Right ventricle myocardium inferior (tissue), 1 donor: ENCODE results near the gene GOT2. TPM values are rescaled to one million over a fixed set of nuclear protein-coding genes. Genes with fewer than 3 reads are reported as not detected.
"Not testable (repeated sequence)": the region's sequence is repeated elsewhere in the genome, so short reads cannot be mapped to it uniquely, and the experiment has no call there.

Experiments
- ATAC-seq: fragments of 200-7000 bp; cut with Tn5 transposase; one replicate; pipeline ENCODE4 v1.9.1; 2020; ENCODE audit warnings: mild to moderate bottlenecking, moderate library complexity
- DNase-seq: peaks from one replicate; pipeline ENCODE4 v3.0.0; 2021; ENCODE audit errors: missing footprints
- intact Hi-C: fragments of 100-400 bp; cut with DNase I; formaldehyde crosslinking; loops from one replicate; pipeline ENCODE4 v1.11.0; 2022
- total RNA-seq: library from RNA; stranded (reverse); fragmentation: NEBNext Ultra II Directional; extraction: Animal tissue kit (Norgen Biotek cat#: 25700); gene quantifications from one replicate; pipeline ENCODE4 v1.2.1, GENCODE V29; 2021
- donor health status: DM: no; HTN: yes; CAD: no; lungs with severe emphysema.

Gene GOT2
- total RNA-seq, 1 donor from 2014 or later, result 524 TPM

DNA sequence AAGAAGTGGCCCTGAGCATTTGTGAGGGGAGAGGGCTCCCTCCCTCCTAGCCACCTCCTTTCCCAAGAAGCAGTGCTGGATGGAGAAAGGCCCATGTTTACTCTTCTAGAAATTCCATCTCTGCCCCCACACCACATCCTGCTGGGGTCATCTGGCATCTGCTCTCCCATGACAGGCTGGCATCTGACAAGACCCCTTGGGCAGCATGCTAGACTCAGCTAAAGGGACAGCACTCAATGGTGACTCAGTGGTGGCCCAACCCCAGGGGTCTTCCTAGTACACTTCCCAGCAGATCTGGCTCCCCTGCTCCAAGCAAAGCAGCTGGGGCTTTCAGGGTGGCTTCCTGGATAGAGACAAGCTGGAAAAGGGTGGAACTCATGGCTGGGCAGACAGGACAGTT, 63.9 kb downstream of the GOT2 start:
- ATAC-seq, result no peak
- intact Hi-C loops, result no loop called here
- no peak for DNase-seq

DNA sequence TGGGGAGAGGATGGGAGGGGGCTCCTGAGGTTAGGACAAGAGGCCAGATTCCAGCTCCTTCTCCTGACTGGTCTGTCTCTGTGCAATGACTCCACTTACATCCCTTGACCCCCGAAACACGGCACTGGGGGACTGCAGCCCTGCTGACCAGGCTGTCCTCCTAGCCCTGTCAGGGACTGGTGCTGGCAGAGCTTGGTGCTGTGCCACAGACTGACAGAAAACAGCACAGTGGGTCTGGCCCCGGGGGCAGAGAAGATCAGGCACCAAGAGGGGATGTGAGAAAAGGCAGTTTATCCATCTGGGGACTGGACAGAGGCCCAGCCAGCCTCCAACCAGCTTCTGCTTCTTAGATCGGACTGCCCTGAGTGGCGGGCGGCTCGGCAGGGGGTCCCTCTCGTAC, 68.9 kb downstream of the GOT2 start:
- intact Hi-C loops, result no loop called here
- no peak for DNase-seq
- no peak for ATAC-seq

DNA sequence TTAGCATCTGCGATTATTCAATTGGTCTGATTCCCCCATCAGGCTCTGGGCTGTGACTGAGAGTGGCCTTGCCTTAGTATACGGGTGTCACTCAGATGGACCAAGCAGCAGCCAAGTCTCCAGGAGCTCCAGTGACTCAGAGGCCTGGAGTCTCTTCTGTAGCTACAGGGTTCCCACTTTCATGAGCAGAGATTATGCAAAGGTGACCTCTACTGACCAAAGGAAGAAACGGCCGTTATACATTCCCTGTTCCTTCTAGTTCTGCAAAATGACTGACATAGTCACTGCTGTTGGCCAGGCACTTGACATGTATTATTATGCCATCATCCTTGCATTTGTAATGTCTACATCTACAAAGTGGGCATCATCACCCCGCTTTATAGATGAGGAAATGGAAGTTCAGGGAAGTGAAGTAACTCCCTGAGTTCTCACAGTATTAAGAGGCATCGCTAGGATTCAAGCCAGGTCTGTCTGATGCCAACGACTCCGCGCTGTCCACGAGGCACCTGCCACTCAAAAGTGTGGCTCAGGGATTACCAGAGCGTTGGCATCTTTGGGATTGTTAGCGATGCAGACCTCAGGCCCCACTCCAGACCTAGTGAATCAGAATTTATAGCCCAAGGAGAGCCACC, 72.8 kb downstream of the GOT2 start:
- peak; percentile 18 for DNase-seq
- intact Hi-C loops, result no loop called here
- ATAC-seq, result peak; percentile 89

DNA sequence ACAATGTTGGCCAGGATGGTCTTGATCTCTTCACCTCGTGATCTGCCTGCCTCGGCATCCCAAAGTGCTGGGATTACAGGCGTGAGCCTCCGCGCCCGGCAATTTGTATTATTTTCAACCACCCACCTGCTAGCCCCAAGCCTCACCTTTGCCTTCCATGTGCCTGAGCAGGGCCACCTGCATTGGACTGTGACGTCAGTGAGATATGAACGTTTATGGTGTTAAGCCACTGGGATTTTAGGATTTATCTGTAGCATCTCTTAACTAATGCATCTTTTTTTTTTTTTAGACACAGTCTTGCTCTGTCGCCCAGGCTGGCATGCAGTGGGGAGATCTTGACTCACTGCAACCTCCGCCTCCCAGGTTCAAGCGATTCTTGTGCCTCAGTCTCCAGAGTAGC, 74.2 kb downstream of the GOT2 start:
- ATAC-seq, intact Hi-C loops: not testable (repeated sequence)
- peak; percentile 5 for DNase-seq

DNA sequence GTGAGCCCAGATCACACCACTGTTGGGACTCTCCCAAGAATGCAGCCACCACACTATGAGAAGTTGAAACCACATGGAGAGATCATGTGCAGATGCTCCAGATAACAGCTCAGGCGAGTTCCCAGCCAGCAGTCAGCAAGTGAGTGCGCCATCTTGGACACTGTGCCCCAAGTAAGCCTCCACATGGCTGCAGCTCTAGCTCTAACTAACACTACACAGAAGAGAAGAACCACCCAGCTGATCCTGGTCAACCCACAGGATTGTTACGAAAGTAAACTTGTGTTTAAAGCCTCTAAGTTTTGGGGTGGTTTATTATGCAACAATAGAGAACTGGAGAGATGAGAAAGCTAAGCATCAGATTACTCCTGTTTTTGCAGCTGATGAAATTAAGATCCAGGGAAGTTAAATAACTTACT, 75.3 kb downstream of the GOT2 start:
- peak; percentile 32 for DNase-seq
- intact Hi-C loops, result no loop called here
- no peak for ATAC-seq

Other genes with a start within 250 kb of the GOT2 start
- 337 TPM for gene NDRG4, start 234.2 kb downstream of the GOT2 start, total RNA-seq
- gene SETD6, start 218.8 kb downstream of the GOT2 start, total RNA-seq, result 13.0 TPM
- 70.2 TPM for gene CNOT1, start 104.5 kb downstream of the GOT2 start, total RNA-seq
- 32.7 TPM for gene SLC38A7, start 49.5 kb downstream of the GOT2 start, total RNA-seq